HEK293 (cell line): ENCODE data around the gene FRMD3.

ENCODE experiments used
- GLIS1 ChIP-seq: fragments of 450-650 bp; formaldehyde crosslinking; IDR thresholded peaks from 2 replicates; pipeline ENCODE4 v1.5.1; 2016; ENCODE audit warnings: missing biosample characterization, missing genetic modification characterization
- IKZF3 ChIP-seq: fragments of 450-650 bp; IDR thresholded peaks from 2 replicates; pipeline ENCODE4 v1.5.0; 2018; ENCODE audit warnings: missing biosample characterization, mild to moderate bottlenecking, missing genetic modification characterization, moderate library complexity
- ZBTB48 ChIP-seq: fragments of 450-650 bp; formaldehyde crosslinking; IDR thresholded peaks from 2 replicates; pipeline ENCODE4 v1.5.1; 2016; ENCODE audit warnings: missing biosample characterization, missing genetic modification characterization
- ZEB2 ChIP-seq: fragments of 450-650 bp; formaldehyde crosslinking; IDR thresholded peaks from 2 replicates; pipeline ENCODE4 v1.5.1; 2016; ENCODE audit warnings: missing biosample characterization, missing genetic modification characterization
- ZNF24 ChIP-seq: fragments of 450-650 bp; formaldehyde crosslinking; IDR thresholded peaks from 2 replicates; pipeline ENCODE4 v1.5.1; 2016; ENCODE audit warnings: missing biosample characterization, missing genetic modification characterization
- ZNF274 ChIP-seq, 2 experiments: fragments of 200-500 bp in 1 of 2; fragments of 450-650 bp in 1 of 2; sonication (Bioruptor generic) in 1 of 2; formaldehyde crosslinking in 1 of 2; IDR thresholded peaks; 2 replicates each; pipeline versions ENCODE4 v1.5.1 to v1.6.1; 2014 to 2016; ENCODE audit warnings: borderline replicate concordance in 1 of 2, inconsistent platforms in 1 of 2, low read length in 1 of 2, missing biosample characterization in 1 of 2, missing genetic modification characterization in 1 of 2
- ZNF423 ChIP-seq: fragments of 450-650 bp; formaldehyde crosslinking; IDR thresholded peaks from 2 replicates; pipeline ENCODE4 v1.5.1; 2016; ENCODE audit warnings: missing biosample characterization, missing genetic modification characterization
- ZNF561 ChIP-seq: fragments of 450-650 bp; IDR thresholded peaks from 2 replicates; pipeline ENCODE4 v1.5.1; 2018; ENCODE audit warnings: missing biosample characterization, missing genetic modification characterization, borderline replicate concordance
- TF ChIP-seq, protein P1 (sequence below): fragments of 450-650 bp; formaldehyde crosslinking; IDR thresholded peaks from 2 replicates; pipeline ENCODE4 v1.5.1; 2016; ENCODE audit warnings: missing biosample characterization, missing genetic modification characterization
- TF ChIP-seq, protein P2 (sequence below): fragments of 450-650 bp; formaldehyde crosslinking; conservative IDR thresholded peaks from 2 replicates; pipeline ENCODE4 v1.5.1; 2016; ENCODE audit warnings: low read depth, missing biosample characterization, missing genetic modification characterization

DNA sequence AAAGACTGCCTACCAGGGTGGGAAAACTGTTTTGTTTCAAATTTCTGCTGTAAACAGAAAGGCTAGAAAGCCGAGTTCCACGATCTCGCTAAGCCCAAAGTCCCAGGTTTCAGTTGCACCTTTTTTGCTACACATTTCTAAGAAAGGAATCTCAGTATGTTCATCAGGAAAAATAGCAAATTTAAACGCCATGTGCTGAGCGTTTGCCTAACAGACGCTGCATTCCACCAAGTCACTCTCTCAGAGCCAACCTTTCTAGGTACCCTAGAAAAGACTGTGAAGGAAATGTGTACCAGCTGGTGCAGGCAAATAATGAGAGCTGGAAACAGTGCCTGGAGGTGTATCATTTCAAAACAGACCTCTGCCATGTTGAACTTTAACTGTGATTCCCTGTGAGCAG is 71.8 kb downstream of the FRMD3 start:
- TF ChIP-seq, protein P1, sequence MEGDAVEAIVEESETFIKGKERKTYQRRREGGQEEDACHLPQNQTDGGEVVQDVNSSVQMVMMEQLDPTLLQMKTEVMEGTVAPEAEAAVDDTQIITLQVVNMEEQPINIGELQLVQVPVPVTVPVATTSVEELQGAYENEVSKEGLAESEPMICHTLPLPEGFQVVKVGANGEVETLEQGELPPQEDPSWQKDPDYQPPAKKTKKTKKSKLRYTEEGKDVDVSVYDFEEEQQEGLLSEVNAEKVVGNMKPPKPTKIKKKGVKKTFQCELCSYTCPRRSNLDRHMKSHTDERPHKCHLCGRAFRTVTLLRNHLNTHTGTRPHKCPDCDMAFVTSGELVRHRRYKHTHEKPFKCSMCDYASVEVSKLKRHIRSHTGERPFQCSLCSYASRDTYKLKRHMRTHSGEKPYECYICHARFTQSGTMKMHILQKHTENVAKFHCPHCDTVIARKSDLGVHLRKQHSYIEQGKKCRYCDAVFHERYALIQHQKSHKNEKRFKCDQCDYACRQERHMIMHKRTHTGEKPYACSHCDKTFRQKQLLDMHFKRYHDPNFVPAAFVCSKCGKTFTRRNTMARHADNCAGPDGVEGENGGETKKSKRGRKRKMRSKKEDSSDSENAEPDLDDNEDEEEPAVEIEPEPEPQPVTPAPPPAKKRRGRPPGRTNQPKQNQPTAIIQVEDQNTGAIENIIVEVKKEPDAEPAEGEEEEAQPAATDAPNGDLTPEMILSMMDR (tag by site-specific recombination) = no peak
- no peak for TF ChIP-seq ZNF561
- TF ChIP-seq ZNF274 (IDR thresholded peaks at IDR 0.05; ENCODE audit: low read length) = no peak
- TF ChIP-seq ZNF274 (tag by site-specific recombination; IDR thresholded peaks at IDR 0.05; ENCODE audit: borderline replicate concordance) = no peak
- TF ChIP-seq, protein P2, sequence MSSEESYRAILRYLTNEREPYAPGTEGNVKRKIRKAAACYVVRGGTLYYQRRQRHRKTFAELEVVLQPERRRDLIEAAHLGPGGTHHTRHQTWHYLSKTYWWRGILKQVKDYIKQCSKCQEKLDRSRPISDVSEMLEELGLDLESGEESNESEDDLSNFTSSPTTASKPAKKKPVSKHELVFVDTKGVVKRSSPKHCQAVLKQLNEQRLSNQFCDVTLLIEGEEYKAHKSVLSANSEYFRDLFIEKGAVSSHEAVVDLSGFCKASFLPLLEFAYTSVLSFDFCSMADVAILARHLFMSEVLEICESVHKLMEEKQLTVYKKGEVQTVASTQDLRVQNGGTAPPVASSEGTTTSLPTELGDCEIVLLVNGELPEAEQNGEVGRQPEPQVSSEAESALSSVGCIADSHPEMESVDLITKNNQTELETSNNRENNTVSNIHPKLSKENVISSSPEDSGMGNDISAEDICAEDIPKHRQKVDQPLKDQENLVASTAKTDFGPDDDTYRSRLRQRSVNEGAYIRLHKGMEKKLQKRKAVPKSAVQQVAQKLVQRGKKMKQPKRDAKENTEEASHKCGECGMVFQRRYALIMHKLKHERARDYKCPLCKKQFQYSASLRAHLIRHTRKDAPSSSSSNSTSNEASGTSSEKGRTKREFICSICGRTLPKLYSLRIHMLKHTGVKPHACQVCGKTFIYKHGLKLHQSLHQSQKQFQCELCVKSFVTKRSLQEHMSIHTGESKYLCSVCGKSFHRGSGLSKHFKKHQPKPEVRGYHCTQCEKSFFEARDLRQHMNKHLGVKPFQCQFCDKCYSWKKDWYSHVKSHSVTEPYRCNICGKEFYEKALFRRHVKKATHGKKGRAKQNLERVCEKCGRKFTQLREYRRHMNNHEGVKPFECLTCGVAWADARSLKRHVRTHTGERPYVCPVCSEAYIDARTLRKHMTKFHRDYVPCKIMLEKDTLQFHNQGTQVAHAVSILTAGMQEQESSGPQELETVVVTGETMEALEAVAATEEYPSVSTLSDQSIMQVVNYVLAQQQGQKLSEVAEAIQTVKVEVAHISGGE = no peak
- no peak for TF ChIP-seq GLIS1 (tag by site-specific recombination)
- no peak for TF ChIP-seq ZNF24 (tag by site-specific recombination)
- no peak for TF ChIP-seq ZEB2 (tag by site-specific recombination)
- no peak for TF ChIP-seq IKZF3 (tag by site-specific recombination)
- TF ChIP-seq ZNF423 (tag by site-specific recombination) = no peak
- no peak for TF ChIP-seq ZBTB48 (tag by site-specific recombination)
